Fibroblast of villous mesenchyme (primary cell): ENCODE results near the gene MYO16. TPM values are rescaled to one million over a fixed set of nuclear protein-coding genes. Genes with fewer than 3 reads are reported as not detected.

Experiments
- DNase-seq: peaks from one replicate; pipeline ENCODE4 v3.0.0-alpha.2; 2010; ENCODE audit warnings: low read depth
- H3K4me3 ChIP-seq: 2 replicates; pipeline ENCODE4 v1.5.1; 2011; ENCODE audit warnings: low read depth, mild to moderate bottlenecking, low read length
- CTCF ChIP-seq: IDR thresholded peaks from 2 replicates; pipeline ENCODE4 v1.5.1; 2012; ENCODE audit warnings: low read depth, mild to moderate bottlenecking, low read length; ENCODE audit not compliant: insufficient read depth
- total RNA-seq: library from RNA; depleted of rRNA; stranded (reverse); fragments of >200 nt; gene quantifications from 2 replicates; pipeline ENCODE4 v1.2.3, GENCODE V29; 2012

Gene MYO16
- total RNA-seq, 1 donor, result 0.86 TPM

- DNase-seq, result no peak
- TF ChIP-seq CTCF, result no peak
Observed at GRCh38 chr13:109235901-109236300, 606.5 kb downstream of the MYO16 start.

GRCh38 chr13:109241160-109241559, 611.7 kb downstream of the MYO16 start:
- no peak for TF ChIP-seq CTCF
- DNase-seq, result no peak
- no peak overlapping the region for H3K4me3 ChIP-seq

More at GRCh38 chr13:109235901-109236300, 606.5 kb downstream of the MYO16 start:
- H3K4me3 ChIP-seq, result no peak overlapping the region

- H3K4me3 ChIP-seq, result peak overlapping the region; percentile 26
- no peak for TF ChIP-seq CTCF
- DNase-seq, result peak; percentile 85
Observed at GRCh38 chr13:109243311-109243951, 614.0 kb downstream of the MYO16 start.

- no peak for TF ChIP-seq CTCF
- no peak overlapping the region for H3K4me3 ChIP-seq
- DNase-seq, result no peak
Observed at GRCh38 chr13:109244566-109244965, 615.2 kb downstream of the MYO16 start.

- DNase-seq, result no peak
- H3K4me3 ChIP-seq, result no peak overlapping the region
- no peak for TF ChIP-seq CTCF
Observed at GRCh38 chr13:109246001-109246400, 616.6 kb downstream of the MYO16 start.

GRCh38 chr13:109249780-109250528, 620.5 kb downstream of the MYO16 start:
- DNase-seq, result no peak
- no peak overlapping the region for H3K4me3 ChIP-seq
- TF ChIP-seq CTCF, result no peak

- no peak for DNase-seq
- H3K4me3 ChIP-seq, result no peak overlapping the region
- TF ChIP-seq CTCF, result no peak
Observed at GRCh38 chr13:109251956-109252355, 622.5 kb downstream of the MYO16 start.
